Liver (tissue), 9 donors: Measurements from ENCODE around the gene GAS6. TPM values are rescaled to one million over a fixed set of nuclear protein-coding genes. Genes with fewer than 3 reads are reported as not detected.

ENCODE experiments used
- DNase-seq: peaks from one replicate; pipeline ENCODE4 v3.0.0-alpha.2; 2017; ENCODE audit warnings: low spot score
- H3K27ac ChIP-seq, 2 donors: one replicate each; pipeline ENCODE4 v1.7.0; 2013; ENCODE audit warnings: inconsistent platforms in 2 of 2, low read length in 2 of 2, control low read depth in 1 of 2, low read depth in 1 of 2, mild to moderate bottlenecking in 1 of 2
- H3K27me3 ChIP-seq, 4 donors: one replicate each; pipeline versions ENCODE4 v1.6.1 to v1.7.0; 2013; ENCODE audit warnings: low read length in 3 of 4, inconsistent platforms in 1 of 4, mild to moderate bottlenecking in 1 of 4, moderate library complexity in 1 of 4; ENCODE audit not compliant: control insufficient read depth in 4 of 4, insufficient read depth in 4 of 4
- H3K36me3 ChIP-seq, 4 donors: one replicate each; pipeline versions ENCODE4 v1.6.1 to v1.7.0; 2013; ENCODE audit warnings: low read length in 3 of 4, mild to moderate bottlenecking in 3 of 4, low read depth in 1 of 4, moderate library complexity in 1 of 4; ENCODE audit not compliant: control insufficient read depth in 4 of 4, insufficient read depth in 3 of 4
- H3K4me1 ChIP-seq, 4 donors: one replicate each; pipeline versions ENCODE4 v1.6.1 to v1.7.0; 2013; ENCODE audit warnings: low read length in 3 of 4, mild to moderate bottlenecking in 3 of 4, moderate library complexity in 1 of 4; ENCODE audit not compliant: control insufficient read depth in 4 of 4, insufficient read depth in 4 of 4
- H3K4me3 ChIP-seq, 3 donors: one replicate each; pipeline versions ENCODE4 v1.6.1 to v1.7.0; 2013; ENCODE audit warnings: low read length in 3 of 3, control low read depth in 1 of 3, low read depth in 1 of 3, mild to moderate bottlenecking in 1 of 3
- H3K9ac ChIP-seq, 2 donors: one replicate each; pipeline ENCODE4 v1.7.0; 2013; ENCODE audit warnings: low read length in 2 of 2, mild to moderate bottlenecking in 2 of 2, moderate library complexity in 2 of 2, control low read depth in 1 of 2, low read depth in 1 of 2
- H3K9me3 ChIP-seq, 4 donors: one replicate each; pipeline versions ENCODE4 v1.6.1 to v1.7.0; 2013; ENCODE audit warnings: low read length in 3 of 4; ENCODE audit not compliant: control insufficient read depth in 4 of 4
- EGR1 ChIP-seq, 2 donors: IDR thresholded peaks; 2 replicates each; pipeline ENCODE4 v1.6.1; 2016 to 2018; ENCODE audit warnings: antibody characterized with exemption in 2 of 2, low read depth in 2 of 2
- FOXA1 ChIP-seq: IDR thresholded peaks from 2 replicates; pipeline ENCODE4 v1.6.1; 2016; ENCODE audit warnings: antibody characterized with exemption
- FOXA2 ChIP-seq: IDR thresholded peaks from 2 replicates; pipeline ENCODE4 v1.6.1; 2016; ENCODE audit warnings: antibody characterized with exemption
- GABPA ChIP-seq, 2 donors: IDR thresholded peaks in 1 of 2; conservative IDR thresholded peaks in 1 of 2; 2 replicates each; pipeline ENCODE4 v1.6.1; 2016; ENCODE audit warnings: antibody characterized with exemption in 2 of 2, mild to moderate bottlenecking in 1 of 2, moderate library complexity in 1 of 2
- HNF4A ChIP-seq, 2 donors: conservative IDR thresholded peaks; 2 replicates each; pipeline ENCODE4 v1.6.1; 2016; ENCODE audit warnings: antibody characterized with exemption in 2 of 2, mild to moderate bottlenecking in 2 of 2
- HNF4G ChIP-seq: IDR thresholded peaks from 2 replicates; pipeline ENCODE4 v1.6.1; 2016; ENCODE audit warnings: antibody characterized with exemption
- JUND ChIP-seq, 2 donors: IDR thresholded peaks; 2 replicates each; pipeline ENCODE4 v1.6.1; 2016; ENCODE audit warnings: antibody characterized with exemption in 2 of 2
- NR2F2 ChIP-seq: IDR thresholded peaks from 2 replicates; pipeline ENCODE4 v1.6.1; 2016; ENCODE audit warnings: antibody characterized with exemption
- RAD21 ChIP-seq, 2 donors: IDR thresholded peaks; 2 replicates each; pipeline ENCODE4 v1.6.1; 2016; ENCODE audit warnings: antibody characterized with exemption in 2 of 2, mild to moderate bottlenecking in 2 of 2
- RXRA ChIP-seq, 2 donors: IDR thresholded peaks; 2 replicates each; pipeline ENCODE4 v1.6.1; 2017 to 2018; ENCODE audit warnings: antibody characterized with exemption in 2 of 2, mild to moderate bottlenecking in 1 of 2
- SP1 ChIP-seq: IDR thresholded peaks from 2 replicates; pipeline ENCODE4 v1.6.1; 2018; ENCODE audit warnings: antibody characterized with exemption, mild to moderate bottlenecking
- TAF1 ChIP-seq: conservative IDR thresholded peaks from 2 replicates; pipeline ENCODE4 v1.6.1; 2016; ENCODE audit warnings: antibody characterized with exemption, mild to moderate bottlenecking
- YY1 ChIP-seq: IDR thresholded peaks from 2 replicates; pipeline ENCODE4 v1.6.1; 2016; ENCODE audit warnings: antibody characterized with exemption, mild to moderate bottlenecking
- whole genome bisulfite sequencing: extraction: QIAGEN DNeasy Blood & Tissue Kit; methylation state at CpG from one replicate; pipeline ENCODE4 v1.1.7; 2013; 5-methylcytosine and 5-hydroxymethylcytosine counted together
- polyA plus RNA-seq, 2 donors: library from polyadenylated mRNA; stranded (reverse) in 1 of 2; unstranded in 1 of 2; fragments of 200-250 nt in 1 of 2; fragments of >200 nt in 1 of 2; fragmentation: Nextera tagmentation in 1 of 2; extraction: Ambion mirVana in 1 of 2; gene quantifications; one replicate each; pipeline versions ENCODE4 v1.2.1 to v1.2.3, GENCODE V29; 2013 to 2015
- total RNA-seq, 2 donors: library from RNA; depleted of rRNA; stranded (reverse); fragments of >200 nt; gene quantifications; one replicate each; pipeline ENCODE4 v1.2.3, GENCODE V29; 2014
- TF ChIP-seq, protein P1 (sequence below): IDR thresholded peaks from 2 replicates; pipeline ENCODE4 v1.6.1; 2016; ENCODE audit warnings: antibody characterized with exemption
- TF ChIP-seq, protein P2 (sequence below): IDR thresholded peaks from 2 replicates; pipeline ENCODE4 v1.6.1; 2016; ENCODE audit warnings: antibody characterized with exemption
- TF ChIP-seq, protein P3 (sequence below): fragments of 150-350 bp; IDR thresholded peaks from 2 replicates; pipeline ENCODE4 v1.5.1; 2017; ENCODE audit warnings: improper control_type of control experiment, low read depth, low read length; ENCODE audit not compliant: missing input control
- TF ChIP-seq, protein P4 (sequence below): IDR thresholded peaks from 2 replicates; pipeline ENCODE4 v1.6.1; 2016; ENCODE audit warnings: antibody characterized with exemption
- TF ChIP-seq, protein P5 (sequence below): IDR thresholded peaks from 2 replicates; pipeline ENCODE4 v1.6.1; 2016; ENCODE audit warnings: antibody characterized with exemption, mild to moderate bottlenecking
- donor health status: healthy.
- donor health status: healthy.
- donor health status: healthy.
- donor health status: healthy.
- donor health status: healthy.

GAS6 gene
- total and polyA plus RNA-seq, 4 donors = 2.5 to 30.2 (median 9.1) TPM

DNA sequence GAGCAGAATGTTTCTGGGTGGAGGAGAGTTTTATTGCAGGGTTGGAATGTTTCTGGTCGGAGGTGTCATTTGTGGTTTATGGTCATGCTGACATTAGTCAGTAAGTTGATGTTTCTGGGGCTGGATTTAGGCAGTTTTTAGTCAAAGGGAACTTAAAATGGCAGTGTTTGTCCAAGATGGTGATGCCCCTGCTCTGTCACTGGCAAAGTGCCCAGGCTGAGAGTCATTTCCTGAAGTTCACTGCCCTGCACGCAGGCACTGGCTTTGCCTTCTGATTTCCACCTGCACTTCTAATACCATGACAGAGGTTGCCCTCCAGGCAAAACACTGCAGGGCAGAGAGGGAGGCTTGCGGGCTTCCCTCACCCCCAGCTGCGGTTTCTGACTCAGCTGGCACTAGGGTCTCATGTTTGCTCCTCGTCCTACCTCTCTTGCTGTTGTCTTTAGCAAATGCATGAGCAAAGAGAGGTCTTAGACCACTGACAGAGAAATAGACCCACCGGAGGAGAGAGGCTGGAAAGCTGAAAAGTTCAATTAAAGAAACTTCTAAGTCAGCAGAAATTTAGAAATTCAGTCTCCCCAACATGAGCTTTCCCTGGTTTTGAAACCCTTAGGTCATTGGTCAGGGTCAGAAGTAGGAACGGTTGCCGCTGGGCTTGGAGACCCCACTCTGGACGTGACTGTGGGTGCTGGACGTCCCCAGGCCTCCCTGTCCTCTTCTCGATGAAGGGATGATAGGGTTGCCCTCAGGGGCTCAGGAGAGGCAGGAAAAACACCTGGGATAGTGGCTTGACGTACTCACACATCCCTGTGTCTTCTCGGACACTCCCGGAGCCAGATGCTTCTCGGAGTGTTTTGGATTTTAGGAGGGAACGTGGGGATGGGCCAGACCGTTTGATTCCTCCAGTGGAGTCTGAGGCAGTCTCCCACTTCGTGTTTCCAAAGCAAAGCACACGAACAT is 78.5 kb downstream of the GAS6 start:
- Histone ChIP-seq H3K9ac (no peak overlapping the region), H3K36me3 (no peaks in the 10 kb centered on the region), H3K4me3 (no peak overlapping the region), H3K27ac (no peak overlapping the region), H3K9me3 (peaks cover 0 to 2% (median 0%) of the 10 kb centered on the region in 4 donors), H3K27me3 (peaks cover 0 to 15% (median 0%) of the 10 kb centered on the region in 4 donors), H3K4me1 (no peaks in the 10 kb centered on the region)
- 71% methylated on average over 19 of the region's 19 CpGs for WGBS
- no peak for TF ChIP-seq GABPA (IDR thresholded peaks at IDR 0.05 in 1 of 2, conservative IDR thresholded peaks at IDR 0.05 in 1 of 2)
- TF ChIP-seq, protein P1, sequence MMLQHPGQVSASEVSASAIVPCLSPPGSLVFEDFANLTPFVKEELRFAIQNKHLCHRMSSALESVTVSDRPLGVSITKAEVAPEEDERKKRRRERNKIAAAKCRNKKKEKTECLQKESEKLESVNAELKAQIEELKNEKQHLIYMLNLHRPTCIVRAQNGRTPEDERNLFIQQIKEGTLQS = no peak
- TF ChIP-seq NR2F2 = no peak
- TF ChIP-seq RAD21 (IDR thresholded peaks at IDR 0.05) = no peak
- TF ChIP-seq JUND (IDR thresholded peaks at IDR 0.05) = no peak
- no peak for TF ChIP-seq FOXA1
- TF ChIP-seq, protein P2, sequence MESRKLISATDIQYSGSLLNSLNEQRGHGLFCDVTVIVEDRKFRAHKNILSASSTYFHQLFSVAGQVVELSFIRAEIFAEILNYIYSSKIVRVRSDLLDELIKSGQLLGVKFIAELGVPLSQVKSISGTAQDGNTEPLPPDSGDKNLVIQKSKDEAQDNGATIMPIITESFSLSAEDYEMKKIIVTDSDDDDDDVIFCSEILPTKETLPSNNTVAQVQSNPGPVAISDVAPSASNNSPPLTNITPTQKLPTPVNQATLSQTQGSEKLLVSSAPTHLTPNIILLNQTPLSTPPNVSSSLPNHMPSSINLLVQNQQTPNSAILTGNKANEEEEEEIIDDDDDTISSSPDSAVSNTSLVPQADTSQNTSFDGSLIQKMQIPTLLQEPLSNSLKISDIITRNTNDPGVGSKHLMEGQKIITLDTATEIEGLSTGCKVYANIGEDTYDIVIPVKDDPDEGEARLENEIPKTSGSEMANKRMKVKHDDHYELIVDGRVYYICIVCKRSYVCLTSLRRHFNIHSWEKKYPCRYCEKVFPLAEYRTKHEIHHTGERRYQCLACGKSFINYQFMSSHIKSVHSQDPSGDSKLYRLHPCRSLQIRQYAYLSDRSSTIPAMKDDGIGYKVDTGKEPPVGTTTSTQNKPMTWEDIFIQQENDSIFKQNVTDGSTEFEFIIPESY = no peak
- no peak for TF ChIP-seq HNF4A (conservative IDR thresholded peaks at IDR 0.05)
- TF ChIP-seq RXRA (IDR thresholded peaks at IDR 0.05) = no peak
- TF ChIP-seq, protein P3, sequence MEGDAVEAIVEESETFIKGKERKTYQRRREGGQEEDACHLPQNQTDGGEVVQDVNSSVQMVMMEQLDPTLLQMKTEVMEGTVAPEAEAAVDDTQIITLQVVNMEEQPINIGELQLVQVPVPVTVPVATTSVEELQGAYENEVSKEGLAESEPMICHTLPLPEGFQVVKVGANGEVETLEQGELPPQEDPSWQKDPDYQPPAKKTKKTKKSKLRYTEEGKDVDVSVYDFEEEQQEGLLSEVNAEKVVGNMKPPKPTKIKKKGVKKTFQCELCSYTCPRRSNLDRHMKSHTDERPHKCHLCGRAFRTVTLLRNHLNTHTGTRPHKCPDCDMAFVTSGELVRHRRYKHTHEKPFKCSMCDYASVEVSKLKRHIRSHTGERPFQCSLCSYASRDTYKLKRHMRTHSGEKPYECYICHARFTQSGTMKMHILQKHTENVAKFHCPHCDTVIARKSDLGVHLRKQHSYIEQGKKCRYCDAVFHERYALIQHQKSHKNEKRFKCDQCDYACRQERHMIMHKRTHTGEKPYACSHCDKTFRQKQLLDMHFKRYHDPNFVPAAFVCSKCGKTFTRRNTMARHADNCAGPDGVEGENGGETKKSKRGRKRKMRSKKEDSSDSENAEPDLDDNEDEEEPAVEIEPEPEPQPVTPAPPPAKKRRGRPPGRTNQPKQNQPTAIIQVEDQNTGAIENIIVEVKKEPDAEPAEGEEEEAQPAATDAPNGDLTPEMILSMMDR = no peak
- TF ChIP-seq TAF1 = no peak
- TF ChIP-seq, protein P4, sequence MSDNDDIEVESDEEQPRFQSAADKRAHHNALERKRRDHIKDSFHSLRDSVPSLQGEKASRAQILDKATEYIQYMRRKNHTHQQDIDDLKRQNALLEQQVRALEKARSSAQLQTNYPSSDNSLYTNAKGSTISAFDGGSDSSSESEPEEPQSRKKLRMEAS = no peak
- no peak for TF ChIP-seq HNF4G
- no peak for TF ChIP-seq FOXA2
- TF ChIP-seq SP1 = no peak
- no peak for TF ChIP-seq EGR1 (IDR thresholded peaks at IDR 0.05; ENCODE audit: low read depth in 2 of 2)
- TF ChIP-seq, protein P5, sequence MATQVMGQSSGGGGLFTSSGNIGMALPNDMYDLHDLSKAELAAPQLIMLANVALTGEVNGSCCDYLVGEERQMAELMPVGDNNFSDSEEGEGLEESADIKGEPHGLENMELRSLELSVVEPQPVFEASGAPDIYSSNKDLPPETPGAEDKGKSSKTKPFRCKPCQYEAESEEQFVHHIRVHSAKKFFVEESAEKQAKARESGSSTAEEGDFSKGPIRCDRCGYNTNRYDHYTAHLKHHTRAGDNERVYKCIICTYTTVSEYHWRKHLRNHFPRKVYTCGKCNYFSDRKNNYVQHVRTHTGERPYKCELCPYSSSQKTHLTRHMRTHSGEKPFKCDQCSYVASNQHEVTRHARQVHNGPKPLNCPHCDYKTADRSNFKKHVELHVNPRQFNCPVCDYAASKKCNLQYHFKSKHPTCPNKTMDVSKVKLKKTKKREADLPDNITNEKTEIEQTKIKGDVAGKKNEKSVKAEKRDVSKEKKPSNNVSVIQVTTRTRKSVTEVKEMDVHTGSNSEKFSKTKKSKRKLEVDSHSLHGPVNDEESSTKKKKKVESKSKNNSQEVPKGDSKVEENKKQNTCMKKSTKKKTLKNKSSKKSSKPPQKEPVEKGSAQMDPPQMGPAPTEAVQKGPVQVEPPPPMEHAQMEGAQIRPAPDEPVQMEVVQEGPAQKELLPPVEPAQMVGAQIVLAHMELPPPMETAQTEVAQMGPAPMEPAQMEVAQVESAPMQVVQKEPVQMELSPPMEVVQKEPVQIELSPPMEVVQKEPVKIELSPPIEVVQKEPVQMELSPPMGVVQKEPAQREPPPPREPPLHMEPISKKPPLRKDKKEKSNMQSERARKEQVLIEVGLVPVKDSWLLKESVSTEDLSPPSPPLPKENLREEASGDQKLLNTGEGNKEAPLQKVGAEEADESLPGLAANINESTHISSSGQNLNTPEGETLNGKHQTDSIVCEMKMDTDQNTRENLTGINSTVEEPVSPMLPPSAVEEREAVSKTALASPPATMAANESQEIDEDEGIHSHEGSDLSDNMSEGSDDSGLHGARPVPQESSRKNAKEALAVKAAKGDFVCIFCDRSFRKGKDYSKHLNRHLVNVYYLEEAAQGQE = no peak
- no peak for TF ChIP-seq YY1
- no peak for DNase-seq
